NB4 (cell line): Measurements from ENCODE around the gene SMIM35.

Experiments used
- DNase-seq: peaks from one replicate; pipeline ENCODE4 v3.0.0; 2010; ENCODE audit warnings: low read depth
- H3K4me3 ChIP-seq: one replicate; pipeline ENCODE4 v1.5.1; 2011; ENCODE audit warnings: mild to moderate bottlenecking, low read depth, low read length, moderate library complexity
- CTCF ChIP-seq: IDR thresholded peaks from one replicate; pipeline ENCODE4 v1.5.1; 2012; ENCODE audit warnings: low read depth, low read length
- MAX ChIP-seq: IDR thresholded peaks from 2 replicates; pipeline ENCODE4 v1.6.1; 2011; ENCODE audit warnings: low read depth, low read length
- MYC ChIP-seq: IDR thresholded peaks from 2 replicates; pipeline ENCODE4 v1.6.1; 2011; ENCODE audit warnings: low read depth, low read length
- POLR2A ChIP-seq: IDR thresholded peaks from 2 replicates; pipeline ENCODE4 v1.6.1; 2011; ENCODE audit warnings: mild to moderate bottlenecking; ENCODE audit not compliant: insufficient read length; ENCODE audit errors: extremely low read depth

SMIM35 gene

GRCh38 chr11:118051611-118052461 is 34.9 kb downstream of the SMIM35 start:
- no peak for TF ChIP-seq POLR2A
- TF ChIP-seq CTCF: no peak
- no peak for TF ChIP-seq MAX
- no peak for TF ChIP-seq MYC
- no peak overlapping the region for H3K4me3 ChIP-seq
- peak; percentile 48 for DNase-seq

- DNase-seq: no peak
- no peak for TF ChIP-seq CTCF
- no peak for TF ChIP-seq MAX
- TF ChIP-seq MYC: no peak
- no peak overlapping the region for H3K4me3 ChIP-seq
Observed at GRCh38 chr11:118051136-118051610, 35.6 kb downstream of the SMIM35 start.

GRCh38 chr11:118050208-118050891 is 36.4 kb downstream of the SMIM35 start:
- no peak for DNase-seq
- no peak overlapping the region for H3K4me3 ChIP-seq
- TF ChIP-seq MAX (no peak), CTCF (no peak), MYC (no peak), POLR2A (no peak)

GRCh38 chr11:118049771-118050170 is 37.0 kb downstream of the SMIM35 start:
- TF ChIP-seq MYC (no peak), POLR2A (no peak), MAX (no peak), CTCF (no peak)

GRCh38 chr11:118048472-118049370 is 38.0 kb downstream of the SMIM35 start:
- TF ChIP-seq MYC (no peak), MAX (no peak), POLR2A (no peak), CTCF (no peak)
- DNase-seq: no peak
- H3K4me3 ChIP-seq: no peak overlapping the region

More at GRCh38 chr11:118049771-118050170, 37.0 kb downstream of the SMIM35 start:
- DNase-seq: no peak
- no peak overlapping the region for H3K4me3 ChIP-seq
